HFF-Myc (cell line): ENCODE data around the gene ZNFX1.
"Not testable (repeated sequence)": the region's sequence is repeated elsewhere in the genome, so short reads cannot be mapped to it uniquely, and the experiment has no call there.

ENCODE experiments used
- DNase-seq: peaks from one replicate; pipeline ENCODE4 v3.0.0-alpha.2; 2011; ENCODE audit warnings: low read depth; ENCODE audit errors: extremely low read depth
- H3K4me3 ChIP-seq: replicated peaks from 2 replicates; pipeline ENCODE4 v1.5.1; 2011; ENCODE audit warnings: low read depth, mild to moderate bottlenecking, control low read depth, low read length
- TF ChIP-seq, protein P1 (sequence below): IDR thresholded peaks from 2 replicates; pipeline ENCODE4 v1.5.1; 2012; ENCODE audit warnings: mild to moderate bottlenecking, low read depth, low read length, control low read depth; ENCODE audit errors: missing control alignments

The ZNFX1 gene

DNA sequence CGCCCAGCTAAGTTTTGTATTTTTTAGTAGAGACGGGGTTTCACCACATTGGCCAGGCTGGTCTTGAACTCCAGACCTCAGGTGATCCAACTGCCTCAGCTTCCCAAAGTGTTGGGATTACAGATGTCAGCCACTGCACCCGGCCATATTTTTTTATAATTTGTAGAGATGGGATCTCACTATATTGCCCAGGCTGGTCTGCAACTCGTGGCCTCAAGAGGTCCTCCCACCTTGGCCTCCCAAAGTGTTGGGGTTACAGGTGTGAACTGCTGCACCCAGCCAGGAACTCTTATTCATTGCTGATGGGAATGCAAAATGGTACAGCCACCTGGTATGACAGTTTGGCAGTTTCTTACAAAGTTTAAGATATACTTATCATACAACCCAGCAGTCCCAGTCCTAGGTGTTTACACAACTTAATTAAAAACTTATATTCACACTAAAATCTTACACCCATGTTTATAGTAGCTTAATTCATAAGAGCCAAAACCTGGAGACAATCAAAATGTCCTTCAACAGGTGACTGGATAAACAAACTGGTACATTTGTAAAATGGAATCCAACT is 78.0 kb downstream of the ZNFX1 start:
- TF ChIP-seq, protein P1, sequence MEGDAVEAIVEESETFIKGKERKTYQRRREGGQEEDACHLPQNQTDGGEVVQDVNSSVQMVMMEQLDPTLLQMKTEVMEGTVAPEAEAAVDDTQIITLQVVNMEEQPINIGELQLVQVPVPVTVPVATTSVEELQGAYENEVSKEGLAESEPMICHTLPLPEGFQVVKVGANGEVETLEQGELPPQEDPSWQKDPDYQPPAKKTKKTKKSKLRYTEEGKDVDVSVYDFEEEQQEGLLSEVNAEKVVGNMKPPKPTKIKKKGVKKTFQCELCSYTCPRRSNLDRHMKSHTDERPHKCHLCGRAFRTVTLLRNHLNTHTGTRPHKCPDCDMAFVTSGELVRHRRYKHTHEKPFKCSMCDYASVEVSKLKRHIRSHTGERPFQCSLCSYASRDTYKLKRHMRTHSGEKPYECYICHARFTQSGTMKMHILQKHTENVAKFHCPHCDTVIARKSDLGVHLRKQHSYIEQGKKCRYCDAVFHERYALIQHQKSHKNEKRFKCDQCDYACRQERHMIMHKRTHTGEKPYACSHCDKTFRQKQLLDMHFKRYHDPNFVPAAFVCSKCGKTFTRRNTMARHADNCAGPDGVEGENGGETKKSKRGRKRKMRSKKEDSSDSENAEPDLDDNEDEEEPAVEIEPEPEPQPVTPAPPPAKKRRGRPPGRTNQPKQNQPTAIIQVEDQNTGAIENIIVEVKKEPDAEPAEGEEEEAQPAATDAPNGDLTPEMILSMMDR = no peak
- no peak for DNase-seq
- H3K4me3 ChIP-seq = no peak overlapping the region

DNA sequence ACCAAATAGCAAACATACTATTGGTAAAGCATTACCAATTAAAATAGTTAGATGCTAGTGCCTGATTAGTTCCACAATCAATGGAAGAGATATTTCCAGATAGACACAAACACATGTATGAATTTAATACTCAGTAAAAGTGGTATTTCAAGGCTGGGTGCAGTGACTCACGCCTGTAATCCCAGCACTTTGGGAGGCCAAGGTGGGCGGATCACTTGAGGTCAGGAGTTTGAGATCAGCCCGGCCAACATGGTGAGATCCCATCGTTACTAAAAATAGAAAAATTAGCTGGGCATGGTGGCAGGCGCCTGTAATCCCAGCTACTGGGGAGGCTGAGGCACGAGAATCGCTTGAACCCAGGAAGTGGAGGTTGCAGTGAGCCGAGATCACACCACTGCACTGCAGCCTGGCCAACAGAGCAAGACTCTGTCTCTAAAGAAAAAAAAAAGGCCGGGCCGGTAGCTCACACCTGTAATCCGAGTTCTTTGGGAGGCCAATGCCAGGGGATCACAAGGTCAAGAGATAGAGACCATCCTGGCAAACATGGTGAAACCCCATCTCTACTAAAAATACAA is 84.8 kb downstream of the ZNFX1 start:
- not testable (repeated sequence) for DNase-seq, H3K4me3 ChIP-seq
